PC-3 (cell line): Measurements from ENCODE around the gene DACH2. TPM values are rescaled to one million over a fixed set of nuclear protein-coding genes. Genes with fewer than 3 reads are reported as not detected.
A peak's percentile ranks its signal among the peaks of the same experiment; 100 is the strongest.

Source experiments
- ATAC-seq: fragments of 200-7000 bp; cut with Tn5 transposase; 2 replicates; pipeline ENCODE4 v1.9.1; 2020; ENCODE audit warnings: mild to moderate bottlenecking, moderate library complexity
- BruUV-seq: library from RNA; stranded (reverse); fragments of 400-500 nt; replicated peaks from 2 replicates; lab custom pipeline; 2021; lab: Mats Ljungman, UMichigan
- CTCF ChIA-PET: fragments of 300-600 bp; sonication (Branson Sonifier 250); formaldehyde crosslinking; loops from one replicate; lab custom pipeline; 2022; ENCODE audit warnings: antibody characterized with exemption; lab: Charles Lee
- POLR2A ChIA-PET: fragments of 300-600 bp; sonication (Branson Sonifier 250); formaldehyde crosslinking; loops from one replicate; lab custom pipeline; 2022; ENCODE audit warnings: antibody characterized with exemption; ENCODE audit not compliant: unreplicated experiment; lab: Charles Lee
- DNase-seq: peaks from one replicate; pipeline ENCODE4 v3.0.0-alpha.2; 2015
- H2AFZ ChIP-seq: fragments of 300-600 bp; sonication (generic); 2 replicates; pipeline ENCODE4 v1.6.0; 2016; ENCODE audit warnings: antibody characterized with exemption, low read length
- H3F3A ChIP-seq: fragments of 300-600 bp; sonication (generic); one replicate; pipeline ENCODE4 v1.6.0; 2017; ENCODE audit warnings: antibody characterized with exemption, low read length, control low read depth, mild to moderate bottlenecking; ENCODE audit not compliant: unreplicated experiment
- H3K27ac ChIP-seq: fragments of 300-600 bp; sonication (generic); 2 replicates; pipeline ENCODE4 v1.5.1; 2016; ENCODE audit warnings: mild to moderate bottlenecking, low read length
- H3K27me3 ChIP-seq: fragments of 300-600 bp; sonication (generic); 2 replicates; pipeline ENCODE4 v1.6.1; 2016; ENCODE audit warnings: low read length, mixed read lengths
- H3K36me3 ChIP-seq: fragments of 300-600 bp; sonication (generic); 2 replicates; pipeline ENCODE4 v1.6.1; 2016; ENCODE audit warnings: low read depth, mixed run types, low read length, mixed read lengths
- H3K4me1 ChIP-seq: fragments of 300-600 bp; sonication (generic); 2 replicates; pipeline ENCODE4 v1.5.1; 2016; ENCODE audit warnings: low read length; ENCODE audit not compliant: insufficient read depth
- H3K4me2 ChIP-seq: fragments of 300-600 bp; sonication (generic); 2 replicates; pipeline ENCODE4 v1.6.0; 2016; ENCODE audit warnings: low read length
- H3K4me3 ChIP-seq: fragments of 300-600 bp; sonication (generic); 2 replicates; pipeline ENCODE4 v1.5.1; 2016; ENCODE audit warnings: mild to moderate bottlenecking, low read length, mixed read lengths
- H3K79me2 ChIP-seq: fragments of 300-600 bp; sonication (generic); 2 replicates; pipeline ENCODE4 v1.6.1; 2017; ENCODE audit warnings: low read length, mixed read lengths
- H3K9ac ChIP-seq: fragments of 300-600 bp; sonication (generic); 2 replicates; pipeline ENCODE4 v1.6.0; 2016; ENCODE audit warnings: mild to moderate bottlenecking, low read length
- H3K9me2 ChIP-seq: fragments of 300-600 bp; sonication (generic); replicated peaks from 2 replicates; pipeline ENCODE4 v1.6.1; 2016; ENCODE audit warnings: mixed run types, low read length, mixed read lengths
- H3K9me3 ChIP-seq: fragments of 300-600 bp; sonication (generic); 2 replicates; pipeline ENCODE4 v1.6.1; 2016; ENCODE audit warnings: low read length, mixed read lengths
- H4K20me1 ChIP-seq: fragments of 300-600 bp; sonication (generic); 2 replicates; pipeline ENCODE4 v1.6.1; 2016; ENCODE audit warnings: low read length, mixed read lengths
- EZH2 ChIP-seq: fragments of 300-600 bp; sonication (generic); IDR thresholded peaks from one replicate; pipeline ENCODE4 v1.6.1; 2017; ENCODE audit warnings: antibody characterized with exemption, mild to moderate bottlenecking, low read length; ENCODE audit not compliant: unreplicated experiment
- EZH2phosphoT487 ChIP-seq: fragments of 300-600 bp; sonication (generic); IDR thresholded peaks from 2 replicates; pipeline ENCODE4 v1.6.1; 2018; ENCODE audit warnings: mild to moderate bottlenecking, antibody characterized with exemption, low read length, borderline replicate concordance
- intact Hi-C: fragments of 100-400 bp; cut with micrococcal nuclease; formaldehyde crosslinking; loops from 2 replicates; pipeline ENCODE4 v1.9.0; 2023
- total RNA-seq: library from RNA; depleted of rRNA; stranded (reverse); fragments of >200 nt; gene quantifications from 2 replicates; pipeline ENCODE4 v1.2.3, GENCODE V29; 2014
- TF ChIP-seq, protein P1 (sequence below): fragments of 300-600 bp; sonication (generic); conservative IDR thresholded peaks from 2 replicates; pipeline ENCODE4 v1.5.1; 2017; ENCODE audit warnings: antibody characterized with exemption, low read depth, mild to moderate bottlenecking, low read length

The DACH2 gene
- total RNA-seq, 1 experiment from 2014 or later = not detected

- H3K9me2 ChIP-seq = no peaks in the 10 kb centered on the region
- no peaks in the 10 kb centered on the region for H3K9me3 ChIP-seq
- H3K4me2 ChIP-seq = no peak overlapping the region
- DNase-seq (no peak), ATAC-seq (no peak)
- H3K27ac ChIP-seq = no peak overlapping the region
- no peaks in the 10 kb centered on the region for H3K4me1 ChIP-seq
- intact Hi-C loops = no loop called here
- H2AFZ ChIP-seq = no peak overlapping the region
- no TSS peak for BruUV-seq
- H4K20me1 ChIP-seq = no peaks in the 10 kb centered on the region
- H3K36me3 ChIP-seq = no peaks in the 10 kb centered on the region
- ChIA-PET CTCF (no interaction called here), POLR2A (no interaction called here)
- H3K79me2 ChIP-seq = no peaks in the 10 kb centered on the region
- TF ChIP-seq EZH2phosphoT487 (no peak), EZH2 (no peak)
- TF ChIP-seq, protein P1, sequence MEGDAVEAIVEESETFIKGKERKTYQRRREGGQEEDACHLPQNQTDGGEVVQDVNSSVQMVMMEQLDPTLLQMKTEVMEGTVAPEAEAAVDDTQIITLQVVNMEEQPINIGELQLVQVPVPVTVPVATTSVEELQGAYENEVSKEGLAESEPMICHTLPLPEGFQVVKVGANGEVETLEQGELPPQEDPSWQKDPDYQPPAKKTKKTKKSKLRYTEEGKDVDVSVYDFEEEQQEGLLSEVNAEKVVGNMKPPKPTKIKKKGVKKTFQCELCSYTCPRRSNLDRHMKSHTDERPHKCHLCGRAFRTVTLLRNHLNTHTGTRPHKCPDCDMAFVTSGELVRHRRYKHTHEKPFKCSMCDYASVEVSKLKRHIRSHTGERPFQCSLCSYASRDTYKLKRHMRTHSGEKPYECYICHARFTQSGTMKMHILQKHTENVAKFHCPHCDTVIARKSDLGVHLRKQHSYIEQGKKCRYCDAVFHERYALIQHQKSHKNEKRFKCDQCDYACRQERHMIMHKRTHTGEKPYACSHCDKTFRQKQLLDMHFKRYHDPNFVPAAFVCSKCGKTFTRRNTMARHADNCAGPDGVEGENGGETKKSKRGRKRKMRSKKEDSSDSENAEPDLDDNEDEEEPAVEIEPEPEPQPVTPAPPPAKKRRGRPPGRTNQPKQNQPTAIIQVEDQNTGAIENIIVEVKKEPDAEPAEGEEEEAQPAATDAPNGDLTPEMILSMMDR = 0 out of 2 replicates have a peak, but pooled peaks have one; percentile 15
- H3K9ac ChIP-seq = no peak overlapping the region
- H3F3A ChIP-seq = no peaks in the 10 kb centered on the region
- no peaks in the 10 kb centered on the region for H3K27me3 ChIP-seq
- no peak overlapping the region for H3K4me3 ChIP-seq
Observed at GRCh38 chrX:86348669-86349068, 200.4 kb downstream of the DACH2 start.

DNA sequence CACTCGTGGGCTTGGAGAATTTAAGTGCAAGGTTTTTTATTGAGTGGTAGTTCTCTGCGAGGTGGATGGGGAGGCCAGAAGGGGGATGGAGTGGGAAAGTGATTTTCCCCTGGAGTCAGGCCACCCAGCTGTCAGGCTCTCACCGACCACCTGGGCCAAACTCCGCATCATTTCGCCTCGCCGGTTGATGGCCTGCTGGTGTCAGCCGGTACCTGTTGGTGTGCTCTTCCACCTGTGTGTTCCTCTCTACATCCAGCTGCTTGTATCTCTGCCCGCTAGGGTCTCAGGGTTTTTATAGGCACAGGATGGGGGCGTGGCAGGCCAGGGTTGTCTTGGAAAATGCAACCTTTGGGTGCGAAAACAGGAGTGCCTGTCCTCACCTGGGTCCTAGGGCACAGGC is 200.9 kb downstream of the DACH2 start:
- ChIA-PET CTCF (no interaction called here), POLR2A (no interaction called here)
- H3K27me3 ChIP-seq = no peaks in the 10 kb centered on the region
- BruUV-seq = no TSS peak
- H3K36me3 ChIP-seq = no peaks in the 10 kb centered on the region
- no peaks in the 10 kb centered on the region for H3F3A ChIP-seq
- no peaks in the 10 kb centered on the region for H3K4me1 ChIP-seq
- H3K79me2 ChIP-seq = no peaks in the 10 kb centered on the region
- no peak overlapping the region for H2AFZ ChIP-seq
- no peaks in the 10 kb centered on the region for H3K9me3 ChIP-seq
- no peak overlapping the region for H3K9ac ChIP-seq
- no peak overlapping the region for H3K27ac ChIP-seq
- intact Hi-C loops = no loop called here
- no peak for DNase-seq
- no peak for ATAC-seq
- no peaks in the 10 kb centered on the region for H3K9me2 ChIP-seq
- H3K4me2 ChIP-seq = no peak overlapping the region
- no peaks in the 10 kb centered on the region for H4K20me1 ChIP-seq
- TF ChIP-seq EZH2phosphoT487 = no peak
- TF ChIP-seq, protein P1 = no peak
- TF ChIP-seq EZH2 = no peak
- H3K4me3 ChIP-seq = no peak overlapping the region

DNA sequence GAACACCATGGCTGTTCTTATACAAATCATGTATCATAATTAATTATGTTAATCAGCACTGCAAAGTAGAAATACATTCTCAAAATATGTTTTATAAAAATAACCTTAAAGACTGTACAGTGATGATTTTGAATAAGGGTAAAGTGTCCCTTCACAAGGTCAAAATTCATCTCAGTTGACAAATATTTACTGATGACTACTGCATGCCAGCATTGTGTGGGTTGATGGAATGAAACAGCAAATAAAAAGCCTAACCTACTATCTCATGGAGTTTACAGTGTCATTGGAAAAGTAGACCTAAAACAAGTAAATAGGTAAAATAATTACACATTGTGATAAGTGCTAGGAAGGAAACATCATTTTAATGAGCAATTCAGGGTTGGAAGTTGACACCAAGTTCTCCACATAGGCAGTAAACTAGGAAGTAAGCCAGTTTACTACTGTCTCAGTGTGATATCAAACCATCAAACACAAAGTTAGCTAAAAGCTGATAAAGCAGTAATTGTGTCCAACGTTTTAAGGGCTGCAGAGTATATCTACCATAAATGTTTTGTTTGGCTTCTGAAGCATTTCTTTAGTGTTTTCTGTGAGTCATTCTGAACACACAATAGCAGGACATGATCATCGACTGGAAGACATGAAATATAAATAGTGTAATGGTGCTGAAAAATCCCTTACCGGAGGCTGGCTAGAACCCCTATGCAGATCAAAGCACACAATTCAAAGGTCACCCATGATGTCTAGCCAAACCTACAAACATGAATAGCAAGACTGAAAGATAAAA is 221.8 kb downstream of the DACH2 start:
- ATAC-seq = peak; percentile 69
- Histone ChIP-seq H2AFZ (no peak overlapping the region), H3K4me2 (no peak overlapping the region), H3K4me1 (no peaks in the 10 kb centered on the region), H3K9ac (no peak overlapping the region), H3K27ac (no peak overlapping the region), H3K9me2 (no peaks in the 10 kb centered on the region), H3K79me2 (no peaks in the 10 kb centered on the region), H3F3A (no peaks in the 10 kb centered on the region), H4K20me1 (no peaks in the 10 kb centered on the region), H3K36me3 (no peaks in the 10 kb centered on the region), H3K4me3 (no peak overlapping the region), H3K9me3 (no peaks in the 10 kb centered on the region), H3K27me3 (no peaks in the 10 kb centered on the region)
- intact Hi-C loops = no loop called here
- POLR2A ChIA-PET = no interaction called here
- CTCF ChIA-PET = no interaction called here
- no TSS peak for BruUV-seq
- TF ChIP-seq, protein P1 = no peak
- no peak for TF ChIP-seq EZH2
- TF ChIP-seq EZH2phosphoT487 = no peak
- peak; percentile 26 for DNase-seq
